Measurements from ENCODE around the gene CHMP2A.
"Not testable (repeated sequence)": the region's sequence is repeated elsewhere in the genome, so short reads cannot be mapped to it uniquely, and the experiment has no call there.

CHMP2A gene

GRCh38 chr19:58542641-58543372 is 12.1 kb downstream of the CHMP2A start:
- peak overlapping the region; percentile 95 for H3K27ac ChIP-seq
- DNase-seq (ENCODE audit: low read depth, low spot score), result not testable (repeated sequence)

DNA sequence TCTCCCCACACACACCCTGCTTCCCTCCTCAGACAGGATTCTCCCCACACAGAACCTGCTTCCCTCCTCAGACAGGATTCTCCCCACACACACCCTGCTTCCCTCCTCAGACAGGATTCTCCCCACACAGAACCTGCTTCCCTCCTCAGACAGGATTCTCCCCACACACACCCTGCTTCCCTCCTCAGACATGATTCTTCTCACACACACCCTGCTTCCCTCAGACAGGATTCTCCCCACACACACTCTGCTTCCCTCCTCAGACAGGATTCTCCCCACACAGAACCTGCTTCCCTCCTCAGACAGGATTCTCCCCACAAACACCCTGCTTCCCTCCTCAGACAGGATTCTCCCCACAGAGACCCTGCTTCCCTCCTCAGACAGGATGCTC is 15.7 kb downstream of the CHMP2A start:
- DNase-seq (ENCODE audit: low read depth, low spot score), result not testable (repeated sequence)

DNA sequence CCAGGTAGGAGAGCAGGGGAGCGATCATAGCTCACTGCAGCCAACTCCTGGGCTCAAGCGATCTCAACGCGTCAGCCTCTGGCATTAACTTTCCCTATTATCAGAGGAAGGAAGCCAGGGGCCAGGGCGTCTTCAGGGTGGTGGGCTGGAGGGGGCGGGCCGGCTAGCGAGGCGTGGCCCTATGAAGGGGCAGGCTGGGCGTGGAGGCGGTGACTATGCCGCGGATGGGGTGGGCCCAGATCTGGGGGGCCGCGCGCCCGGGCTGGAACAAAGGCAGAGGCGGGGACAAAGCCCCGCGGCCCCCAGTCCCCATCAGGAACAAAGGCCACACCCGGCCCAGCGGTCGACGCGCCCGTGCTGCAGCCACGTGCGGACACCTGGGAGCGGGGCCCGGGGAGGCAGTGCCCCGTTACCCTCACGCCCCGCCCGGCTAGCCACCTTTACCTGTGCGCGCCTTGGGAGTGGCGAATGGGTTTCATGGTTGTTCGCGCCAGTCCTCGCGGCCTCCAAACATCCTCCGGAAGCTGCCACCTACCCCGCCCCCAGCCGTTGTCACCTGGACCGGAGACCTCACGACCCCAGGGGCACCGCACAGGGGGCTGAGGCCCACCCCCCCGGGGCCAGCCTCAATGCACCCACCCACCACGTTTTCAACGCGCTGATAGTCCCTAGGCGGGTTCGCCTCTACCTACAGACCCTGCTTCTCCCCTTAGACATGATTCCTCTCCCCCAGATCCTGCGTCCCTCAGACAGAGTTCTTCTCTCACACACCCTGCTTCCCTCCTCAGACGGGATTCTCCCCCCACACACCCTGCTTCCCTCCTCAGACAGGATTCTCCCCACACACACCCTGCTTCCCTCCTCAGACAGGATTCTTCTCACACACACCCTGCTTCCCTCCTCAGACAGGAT is 16.4 kb downstream of the CHMP2A start:
- no peak for DNase-seq (ENCODE audit: low read depth, low spot score)
- H3K27ac ChIP-seq, result no peak overlapping the region

More for the DNA sequence above, 15.7 kb downstream of the CHMP2A start:
- not testable (repeated sequence) for H3K27ac ChIP-seq

GRCh38 chr19:58536852-58537798 is 17.8 kb downstream of the CHMP2A start:
- no peak overlapping the region for H3K27ac ChIP-seq
- DNase-seq (ENCODE audit: low read depth, low spot score), result no peak

DNA sequence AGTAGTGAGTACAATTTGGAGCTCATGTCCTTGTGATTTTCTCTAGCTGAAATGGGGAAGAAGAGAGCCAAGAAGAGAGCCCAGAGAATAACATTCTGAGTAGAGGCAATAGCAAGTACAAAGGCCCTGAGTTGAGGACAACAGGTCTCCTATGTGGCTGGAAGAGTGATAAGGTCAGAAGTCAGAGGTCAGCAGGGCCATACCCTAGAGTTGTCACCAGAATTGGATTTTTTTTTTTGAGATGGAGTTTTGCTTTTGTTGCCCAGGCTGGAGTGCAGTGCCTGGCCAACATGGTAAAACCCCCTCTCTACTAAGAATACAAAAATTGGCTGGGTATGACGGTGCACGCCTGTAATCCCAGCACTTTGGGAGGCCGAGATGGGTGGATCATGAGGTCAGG is 19.0 kb downstream of the CHMP2A start:
- no peak for DNase-seq (ENCODE audit: low read depth, low spot score)
- no peak overlapping the region for H3K27ac ChIP-seq

GRCh38 chr19:58531034-58531840 is 23.7 kb downstream of the CHMP2A start:
- DNase-seq (ENCODE audit: low read depth, low spot score), result no peak
- no peak overlapping the region for H3K27ac ChIP-seq

GRCh38 chr19:58529405-58529804 is 25.5 kb downstream of the CHMP2A start:
- no peak overlapping the region for H3K27ac ChIP-seq
- no peak for DNase-seq (ENCODE audit: low read depth, low spot score)

DNA sequence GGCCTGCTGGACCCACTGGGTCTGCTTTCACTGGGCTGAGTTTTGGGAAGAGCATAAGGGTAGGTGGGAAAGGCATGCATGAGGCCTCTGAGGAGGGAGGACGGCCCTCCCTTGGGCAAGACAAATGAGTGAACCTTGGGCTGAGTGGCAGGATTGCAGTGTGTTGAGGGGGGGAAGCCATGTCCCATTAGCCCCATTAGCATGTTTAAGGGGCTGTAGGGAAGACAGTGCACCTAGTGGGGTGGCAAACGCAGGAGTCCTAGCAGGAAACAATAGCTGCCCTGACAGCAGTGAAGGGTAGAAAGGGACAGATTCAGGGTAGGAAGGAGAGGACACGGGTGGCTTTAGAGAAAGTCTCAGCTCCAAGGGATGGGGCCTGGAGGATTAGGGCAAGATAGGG is 32.2 kb downstream of the CHMP2A start:
- H3K27ac ChIP-seq, result no peak overlapping the region
- no peak for DNase-seq (ENCODE audit: low read depth, low spot score)

DNA sequence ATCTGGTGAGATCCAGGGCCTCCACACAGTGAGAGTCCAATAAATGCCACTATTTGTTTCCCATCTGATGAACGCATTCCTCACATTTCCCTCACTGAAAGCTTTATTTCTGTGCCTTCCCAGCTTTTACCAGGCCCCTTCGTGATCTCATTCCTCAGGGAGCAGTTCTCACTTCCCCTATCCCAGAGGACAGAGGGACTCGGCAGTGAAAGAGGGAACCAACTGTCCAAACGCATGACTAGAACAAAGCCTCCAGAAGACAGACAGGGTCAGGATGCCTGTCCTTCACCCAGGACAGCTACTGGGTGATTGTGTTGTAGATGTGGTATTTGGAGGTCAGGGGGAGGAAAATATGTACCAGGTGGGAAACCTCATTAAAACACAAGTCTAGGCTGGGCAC is 33.3 kb downstream of the CHMP2A start:
- peak overlapping the region; percentile 95 for H3K27ac ChIP-seq
- DNase-seq (ENCODE audit: low read depth, low spot score), result no peak

- peak overlapping the region; percentile 95 for H3K27ac ChIP-seq
- no peak for DNase-seq (ENCODE audit: low read depth, low spot score)
Observed at GRCh38 chr19:58520257-58520599, 34.7 kb downstream of the CHMP2A start.

DNA sequence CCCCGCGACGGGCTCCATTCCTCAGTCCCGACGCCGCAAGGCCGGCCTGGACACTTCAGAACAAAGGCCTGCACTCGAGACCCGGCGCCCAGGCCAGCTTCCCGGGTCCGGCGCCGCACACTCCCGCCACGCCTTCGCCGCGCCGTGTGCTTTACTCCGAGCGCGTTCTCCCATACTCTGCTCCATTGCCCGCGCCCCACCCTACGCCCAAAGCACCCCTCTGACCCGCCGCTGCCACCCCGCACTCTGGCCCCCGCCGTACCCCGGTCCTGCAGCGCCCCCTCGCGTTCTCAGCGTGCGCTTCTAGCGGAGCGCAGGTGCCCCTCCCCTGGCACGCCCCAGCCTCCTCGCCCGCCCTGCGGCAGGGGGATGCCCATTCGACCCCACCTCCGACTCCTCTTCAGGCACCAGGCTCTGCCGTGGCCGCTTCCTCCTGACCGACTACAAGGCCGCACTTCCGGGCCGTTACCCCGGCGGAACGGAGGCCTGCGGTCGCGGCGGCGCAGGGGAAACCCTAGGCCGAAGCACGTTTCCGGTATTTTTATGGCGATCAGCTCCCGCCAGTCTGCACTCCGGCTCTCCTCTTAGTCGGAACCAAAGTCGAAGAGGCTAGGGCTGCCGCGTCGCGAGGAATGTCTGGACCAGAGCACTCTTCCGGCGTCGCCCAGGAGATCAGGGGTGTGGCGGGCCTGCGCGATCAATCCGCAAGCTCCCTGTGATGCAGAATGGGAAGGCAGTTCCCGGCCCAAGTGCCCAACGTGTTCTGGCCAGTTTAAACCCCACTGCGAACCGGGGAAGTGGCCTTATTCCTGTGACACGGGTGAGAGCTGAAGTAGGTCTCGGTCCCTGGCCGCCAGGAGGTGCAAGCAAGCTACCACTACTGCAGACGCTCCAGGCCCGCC is 35.3 kb downstream of the CHMP2A start, which contains the start of gene ZBTB45:
Gene ZBTB45, minus strand, starts transcription at position 456 of the 902 bp plus-strand sequence. CDS start 2,137 bp downstream, outside the sequence.
- peak; percentile 84 for DNase-seq (ENCODE audit: low read depth, low spot score)
- H3K27ac ChIP-seq, result peak within 1 kb of the TSS; percentile 95

DNA sequence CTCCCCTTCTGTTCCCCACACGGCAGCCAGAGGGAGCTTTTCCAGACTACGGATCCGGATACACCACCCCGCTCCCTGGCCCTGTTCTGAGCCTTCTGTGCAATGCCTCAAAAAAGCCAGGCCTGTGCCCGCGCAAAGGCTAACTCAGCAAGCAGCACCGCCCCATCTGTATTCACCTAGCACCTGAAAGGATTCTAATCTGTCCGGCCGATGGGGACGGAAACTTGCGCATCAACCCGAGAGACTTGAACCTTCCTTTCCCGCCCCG is 35.9 kb downstream of the CHMP2A start:
- H3K27ac ChIP-seq, result peak overlapping the region; percentile 95
- no peak for DNase-seq (ENCODE audit: low read depth, low spot score)

- peak overlapping the region; percentile 95 for H3K27ac ChIP-seq
- DNase-seq (ENCODE audit: low read depth, low spot score), result no peak
Observed at GRCh38 chr19:58518256-58519086, 36.4 kb downstream of the CHMP2A start.

DNA sequence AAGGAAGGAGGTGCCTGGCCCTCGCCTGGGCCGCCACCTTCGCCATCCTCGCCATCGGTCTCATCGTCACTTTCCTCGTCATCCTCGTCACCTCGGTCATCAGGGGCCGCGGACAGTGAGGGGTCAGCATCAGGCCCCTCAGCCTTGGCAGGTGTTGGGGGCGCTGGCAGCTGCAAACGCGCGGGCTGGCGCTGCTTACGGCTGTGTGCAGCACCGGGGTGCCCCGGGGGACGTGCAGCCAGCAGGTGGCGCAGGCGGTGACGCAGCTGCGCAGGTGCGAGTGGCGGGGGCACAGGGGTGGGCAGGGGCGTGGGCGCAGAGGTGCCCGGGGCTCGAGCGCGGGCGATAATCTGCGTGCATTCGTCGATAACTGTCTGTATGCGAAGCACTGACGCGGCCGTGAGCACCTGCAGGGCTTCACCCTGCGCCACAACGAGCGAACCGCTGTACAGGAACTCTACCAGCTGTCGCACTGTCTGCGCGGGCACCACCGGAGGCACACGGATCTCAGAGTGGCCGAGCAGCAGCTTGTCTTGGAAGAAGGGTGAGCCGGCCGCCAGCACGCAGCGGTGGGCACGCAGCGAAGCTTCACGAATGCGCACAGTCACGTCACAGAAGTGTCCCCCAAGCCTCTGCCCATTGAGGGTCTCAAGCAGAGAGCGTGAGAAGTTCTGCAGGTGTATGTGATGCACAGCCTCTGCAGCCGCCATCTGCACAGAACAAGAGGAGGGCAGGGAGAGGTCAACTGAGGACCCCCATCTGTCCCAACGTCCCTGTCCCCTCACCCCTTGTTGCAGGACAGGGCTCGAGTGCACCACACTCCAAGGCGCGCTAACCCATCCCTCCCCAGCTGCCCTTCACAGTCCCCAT is 37.7 kb downstream of the CHMP2A start:
- no peak for DNase-seq (ENCODE audit: low read depth, low spot score)
- no peak overlapping the region for H3K27ac ChIP-seq

GRCh38 chr19:58516246-58516836 is 38.6 kb downstream of the CHMP2A start:
- H3K27ac ChIP-seq, result no peak overlapping the region
- DNase-seq (ENCODE audit: low read depth, low spot score), result no peak

- no peak overlapping the region for H3K27ac ChIP-seq
- DNase-seq (ENCODE audit: low read depth, low spot score), result no peak
Observed at GRCh38 chr19:58515259-58515658, 39.6 kb downstream of the CHMP2A start.
